Keratinocyte (primary cell): ENCODE measurements around the gene SAFB2. TPM values are rescaled to one million over a fixed set of nuclear protein-coding genes. Genes with fewer than 3 reads are reported as not detected.

Source experiments
- DNase-seq: peaks from one replicate; pipeline ENCODE4 v3.0.0-alpha.2; 2011; ENCODE audit warnings: low read depth, missing footprints, low spot score
- FAIRE-seq: peaks from 2 replicates; lab custom pipeline; 2011; peaks lifted over from hg19 to GRCh38; lab: Jason Lieb, UNC
- H2AFZ ChIP-seq: 2 replicates; pipeline ENCODE4 v1.6.0; 2012; ENCODE audit warnings: low read length, control low read depth, inconsistent platforms; ENCODE audit not compliant: control insufficient read depth
- H3K27ac ChIP-seq: 2 replicates; pipeline ENCODE4 v1.5.1; 2011; ENCODE audit warnings: low read length; ENCODE audit not compliant: control insufficient read depth, insufficient read depth
- H3K27me3 ChIP-seq: 3 replicates; pipeline ENCODE4 v1.6.0; 2011; ENCODE audit warnings: low read length; ENCODE audit not compliant: control insufficient read depth, insufficient read depth; ENCODE audit errors: extremely low read depth
- H3K36me3 ChIP-seq, 2 experiments: 2 replicates in 1 of 2; 3 replicates in 1 of 2; pipeline ENCODE4 v1.5.1; 2011; ENCODE audit warnings: low read length in 2 of 2, mild to moderate bottlenecking in 1 of 2; ENCODE audit not compliant: control insufficient read depth in 2 of 2, insufficient read depth in 2 of 2; ENCODE audit errors: extremely low read depth in 1 of 2
- H3K4me1 ChIP-seq: 3 replicates; pipeline ENCODE4 v1.5.1; 2011; ENCODE audit warnings: low read length; ENCODE audit not compliant: control insufficient read depth, insufficient read depth; ENCODE audit errors: extremely low read depth
- H3K4me2 ChIP-seq: 3 replicates; pipeline ENCODE4 v1.6.0; 2011; ENCODE audit warnings: low read depth, low read length; ENCODE audit not compliant: control insufficient read depth, insufficient read depth; ENCODE audit errors: extremely low read depth
- H3K4me3 ChIP-seq, 3 experiments: fragments of 200-600 bp in 1 of 3; sonication (generic) in 1 of 3; 2 replicates in 2 of 3; 3 replicates in 1 of 3; pipeline ENCODE4 v1.5.1; 2011 to 2016; ENCODE audit warnings: low read length in 3 of 3, mild to moderate bottlenecking in 3 of 3, control low read depth in 2 of 3, inconsistent platforms in 1 of 3, low read depth in 1 of 3, mixed read lengths in 1 of 3, mixed run types in 1 of 3, moderate library complexity in 1 of 3; ENCODE audit not compliant: control insufficient read depth in 2 of 3, insufficient read depth in 2 of 3; ENCODE audit errors: extremely low read depth in 1 of 3
- H3K79me2 ChIP-seq: 2 replicates; pipeline ENCODE4 v1.6.0; 2012; ENCODE audit warnings: low read length; ENCODE audit not compliant: control insufficient read depth, insufficient read depth
- H3K9ac ChIP-seq: 3 replicates; pipeline ENCODE4 v1.6.0; 2011; ENCODE audit warnings: low read length; ENCODE audit not compliant: control insufficient read depth, insufficient read depth; ENCODE audit errors: extremely low read depth
- H3K9me1 ChIP-seq: 3 replicates; pipeline ENCODE4 v1.6.0; 2011; ENCODE audit warnings: low read length; ENCODE audit not compliant: control insufficient read depth, insufficient read depth; ENCODE audit errors: extremely low read depth
- H3K9me3 ChIP-seq: 2 replicates; pipeline ENCODE4 v1.5.1; 2012; ENCODE audit warnings: low read depth, low read length; ENCODE audit not compliant: control insufficient read depth
- H4K20me1 ChIP-seq: 3 replicates; pipeline ENCODE4 v1.6.0; 2011; ENCODE audit warnings: low read length; ENCODE audit not compliant: control insufficient read depth, insufficient read depth; ENCODE audit errors: extremely low read depth
- CTCF ChIP-seq, 3 experiments: IDR thresholded peaks in 1 of 3; conservative IDR thresholded peaks in 1 of 3; optimal IDR thresholded peaks in 1 of 3; 2 replicates in 2 of 3; 3 replicates in 1 of 3; pipeline versions ENCODE3 to v1.5.1; 2011; ENCODE audit warnings: low read length in 3 of 3, mild to moderate bottlenecking in 3 of 3, moderate library complexity in 2 of 3, control low read depth in 1 of 3, inconsistent platforms in 1 of 3; ENCODE audit not compliant: insufficient read depth in 2 of 3; ENCODE audit errors: extremely low read depth in 1 of 3
- EZH2 ChIP-seq: IDR thresholded peaks from one replicate; pipeline ENCODE4 v1.6.1; 2012; ENCODE audit warnings: inconsistent platforms, mild to moderate bottlenecking, low read length, moderate library complexity
- dilution Hi-C: fragments of 300-500 bp; cut with MboI; formaldehyde crosslinking; loops from one replicate; pipeline ENCODE4 v1.7.0; 2020; ENCODE audit warnings: low sequenced_read_pairs; ENCODE audit not compliant: extremely low pct_ligation_motif_present
- polyA plus RNA-seq, 5 experiments: library from polyadenylated mRNA; depleted of rRNA in 3 of 5; stranded (reverse) in 3 of 5; stranded (forward) in 1 of 5; unstranded in 1 of 5; fragments of >200 nt; gene quantifications; 1 replicate in 1 of 5; 2 replicates in 3 of 5; 3 replicates in 1 of 5; pipeline versions ENCODE4 v1.2.1 to v1.2.3, GENCODE V29; 2011 to 2012; ENCODE audit warnings: missing spikeins in 2 of 5, low read depth in 1 of 5, low replicate concordance in 1 of 5

The SAFB2 gene
- polyA plus RNA-seq, 1 donor (not counting 4 experiments of a cell fraction or from before 2014, with no cell fraction given) = 15.3 TPM

GRCh38 chr19:5624018-5624663, 1.6 kb upstream of the SAFB2 start:
- H2AFZ ChIP-seq = no peak overlapping the region
- no peaks in the 10 kb centered on the region for H3K27me3 ChIP-seq
- peak overlapping the region; percentile 87 for H3K27ac ChIP-seq
- DNase-seq = no peak
- TF ChIP-seq CTCF (optimal IDR thresholded peaks at IDR 0.05 in 1 of 3, IDR thresholded peaks at IDR 0.05 in 1 of 3, conservative IDR thresholded peaks at IDR 0.05 in 1 of 3; ENCODE audit: extremely low read depth in 1 of 3, insufficient read depth in 2 of 3, low read length in 3 of 3) = no peak
- no peak for TF ChIP-seq EZH2
- H3K9ac ChIP-seq = peak overlapping the region; percentile 97
- no peaks in the 10 kb centered on the region for H3K9me3 ChIP-seq
- peak overlapping the region; percentile 93 for H3K4me2 ChIP-seq
- FAIRE-seq = no peak
- H3K79me2 ChIP-seq = peaks cover 96% of the 10 kb centered on the region
- H3K9me1 ChIP-seq = no peaks in the 10 kb centered on the region
- H3K36me3 ChIP-seq = peaks cover 20 to 54% of the 10 kb centered on the region in 2 experiments
- peaks cover 22% of the 10 kb centered on the region for H3K4me1 ChIP-seq
- H3K4me3 ChIP-seq = peak overlapping the region; percentile 91 to 95 (median 95)
- H4K20me1 ChIP-seq = peaks cover 25% of the 10 kb centered on the region
- dilution Hi-C loops = no loop called here

- DNase-seq = no peak
- dilution Hi-C loops = no loop called here
- peaks cover 96% of the 10 kb centered on the region for H3K79me2 ChIP-seq
- peak overlapping the region; percentile 93 for H3K4me2 ChIP-seq
- peaks cover 2% of the 10 kb centered on the region for H3K9me1 ChIP-seq
- H3K4me3 ChIP-seq = peak overlapping the region; percentile 91 to 95 (median 95)
- H4K20me1 ChIP-seq = peaks cover 23% of the 10 kb centered on the region
- H3K4me1 ChIP-seq = peaks cover 22% of the 10 kb centered on the region
- no peak for FAIRE-seq
- peak overlapping the region; percentile 87 for H3K27ac ChIP-seq
- no peaks in the 10 kb centered on the region for H3K9me3 ChIP-seq
- H3K36me3 ChIP-seq = peaks cover 19 to 54% of the 10 kb centered on the region in 2 experiments
- peak overlapping the region; percentile 97 for H3K9ac ChIP-seq
- no peak for TF ChIP-seq EZH2
- no peak for TF ChIP-seq CTCF (optimal IDR thresholded peaks at IDR 0.05 in 1 of 3, IDR thresholded peaks at IDR 0.05 in 1 of 3, conservative IDR thresholded peaks at IDR 0.05 in 1 of 3; ENCODE audit: extremely low read depth in 1 of 3, insufficient read depth in 2 of 3, low read length in 3 of 3)
- H2AFZ ChIP-seq = peak overlapping the region; percentile 78
- no peaks in the 10 kb centered on the region for H3K27me3 ChIP-seq
Observed at GRCh38 chr19:5623397-5624017, 931 bp upstream of the SAFB2 start.
